ENCODE data around the gene LYPD6B.

LYPD6B gene

DNA sequence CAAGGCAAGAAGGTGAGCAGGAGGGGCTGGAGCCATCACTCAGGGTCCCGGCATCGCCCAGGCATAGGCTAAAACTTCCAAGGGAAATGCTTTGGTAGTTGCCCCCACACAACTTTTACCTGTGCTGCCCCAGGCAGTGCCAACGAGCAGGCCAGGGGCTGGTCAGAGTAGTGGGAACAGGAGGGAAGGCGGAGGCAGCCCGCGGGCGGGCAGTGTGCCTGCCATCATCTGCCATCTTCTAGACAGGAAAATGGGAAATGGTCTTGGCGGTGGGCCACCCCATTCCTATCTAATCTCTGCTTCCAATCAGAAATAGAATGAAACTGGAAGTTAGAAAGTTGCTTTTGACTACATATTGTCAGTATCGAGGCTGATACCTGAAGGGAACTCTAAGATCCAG lies 26.0 kb upstream of the LYPD6B start:
- DNase-seq (ENCODE audit: low read depth, low spot score) = no peak

DNA sequence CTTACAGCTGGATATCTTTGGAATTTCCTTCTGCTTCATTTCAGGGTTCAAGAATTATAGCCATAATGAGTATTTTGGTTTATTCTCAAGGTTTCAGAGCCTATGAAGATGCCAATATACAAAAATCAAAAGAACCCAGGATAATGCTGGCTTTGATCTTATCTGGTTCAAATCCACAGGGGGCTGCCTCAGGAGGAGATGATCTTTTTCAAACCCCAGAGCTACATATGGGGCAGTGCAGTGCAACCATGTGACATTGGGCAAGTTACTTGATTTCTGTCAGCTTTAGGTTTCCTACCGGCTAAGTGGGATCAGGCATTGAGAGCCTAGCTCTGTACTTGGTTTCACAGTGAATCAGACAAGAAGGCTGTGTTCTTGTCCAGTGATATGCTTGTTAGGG lies 23.0 kb upstream of the LYPD6B start:
- no peak for DNase-seq (ENCODE audit: low read depth, low spot score)

DNA sequence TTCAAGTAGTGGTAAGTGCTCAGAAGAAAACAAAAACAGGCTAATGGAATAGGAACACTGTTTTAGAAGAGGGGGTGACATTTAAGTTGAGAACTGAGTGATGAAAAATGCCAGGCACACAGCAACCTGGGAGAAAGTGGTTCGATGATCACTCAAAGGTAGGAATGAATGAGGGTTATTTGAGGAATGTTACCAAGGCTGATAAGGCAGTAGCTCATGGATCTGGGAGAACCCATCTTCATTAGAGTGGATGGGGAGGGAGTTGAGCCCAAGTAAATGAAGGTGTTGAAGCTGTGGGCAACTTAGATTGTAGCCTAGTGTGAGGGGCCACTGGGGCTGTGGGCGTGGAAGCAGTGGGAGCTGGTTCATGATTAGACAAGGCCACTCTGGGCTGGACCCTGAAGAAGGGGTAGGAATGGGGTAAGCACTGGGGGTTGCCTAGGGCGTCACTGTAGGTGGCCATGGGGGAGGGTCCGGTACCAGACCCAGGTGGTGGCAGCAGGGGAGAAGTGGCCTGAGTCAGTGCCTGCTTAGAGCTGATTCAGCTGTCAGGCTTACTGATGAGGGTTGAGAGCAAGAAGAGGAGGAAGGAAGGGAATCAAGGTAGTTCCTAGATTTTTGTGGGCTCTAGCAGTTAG lies 22.5 kb upstream of the LYPD6B start:
- DNase-seq (ENCODE audit: low read depth, low spot score) = no peak

DNA sequence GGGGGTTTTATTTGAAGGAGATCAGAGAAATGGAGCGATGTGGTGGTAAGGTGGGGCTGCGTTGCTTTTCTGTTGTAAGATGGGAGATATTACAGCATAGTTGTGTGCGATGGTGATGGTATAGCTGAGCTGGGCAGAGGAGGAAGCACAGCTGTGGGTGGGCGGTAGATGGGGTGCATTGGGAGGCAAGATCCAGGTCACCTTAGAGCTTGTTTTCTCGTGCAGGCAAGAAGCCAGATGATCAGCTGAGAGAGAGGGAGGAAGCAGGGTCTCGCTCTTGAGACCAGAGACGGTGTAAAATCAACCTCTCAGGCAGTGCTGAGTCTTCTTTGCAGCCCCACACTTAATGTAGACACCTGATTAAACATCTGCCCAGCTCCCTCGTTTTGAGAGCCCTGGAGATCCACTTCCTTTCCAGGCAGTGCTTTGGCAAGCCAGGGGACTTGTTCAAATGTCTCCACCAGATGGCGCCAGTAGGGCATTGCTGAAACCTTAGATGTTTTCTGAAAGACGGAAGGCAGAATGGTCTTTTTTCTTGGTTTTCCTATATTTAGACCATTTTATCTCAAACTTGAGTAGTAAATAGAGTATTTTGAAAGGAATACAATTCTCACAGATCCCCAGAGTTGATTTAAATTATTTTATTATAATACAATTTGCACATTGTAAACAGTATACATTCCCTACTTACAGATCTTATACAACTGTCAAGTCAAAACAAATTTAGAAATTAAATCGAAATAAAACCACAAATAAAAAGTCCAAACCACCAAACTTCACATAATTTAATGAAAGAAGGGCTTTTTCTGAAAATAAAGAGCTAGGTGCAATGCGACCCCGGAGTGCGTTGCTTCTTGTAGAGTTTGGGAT lies 21.1 kb upstream of the LYPD6B start:
- peak; percentile 56 for DNase-seq (ENCODE audit: low read depth, low spot score)

DNA sequence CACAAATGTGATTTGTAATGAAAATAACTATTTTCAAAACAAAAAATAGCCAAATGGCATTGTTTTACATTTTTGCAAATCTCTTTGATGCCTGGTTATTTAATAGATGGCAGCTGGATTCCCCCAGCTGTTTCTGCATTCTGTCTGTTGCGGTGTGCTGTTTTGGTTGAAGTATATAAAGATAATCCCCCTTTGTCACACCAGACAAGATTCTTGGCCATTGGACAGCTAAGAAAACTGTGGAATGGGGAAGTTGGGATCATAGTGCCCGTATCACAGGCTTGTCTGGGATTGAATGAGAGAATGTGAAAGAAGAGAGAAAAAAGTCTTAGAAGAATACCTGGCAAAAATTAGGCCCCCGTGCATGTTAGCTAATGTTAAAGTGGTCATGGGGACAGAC lies 19.5 kb upstream of the LYPD6B start:
- no peak for DNase-seq (ENCODE audit: low read depth, low spot score)

DNA sequence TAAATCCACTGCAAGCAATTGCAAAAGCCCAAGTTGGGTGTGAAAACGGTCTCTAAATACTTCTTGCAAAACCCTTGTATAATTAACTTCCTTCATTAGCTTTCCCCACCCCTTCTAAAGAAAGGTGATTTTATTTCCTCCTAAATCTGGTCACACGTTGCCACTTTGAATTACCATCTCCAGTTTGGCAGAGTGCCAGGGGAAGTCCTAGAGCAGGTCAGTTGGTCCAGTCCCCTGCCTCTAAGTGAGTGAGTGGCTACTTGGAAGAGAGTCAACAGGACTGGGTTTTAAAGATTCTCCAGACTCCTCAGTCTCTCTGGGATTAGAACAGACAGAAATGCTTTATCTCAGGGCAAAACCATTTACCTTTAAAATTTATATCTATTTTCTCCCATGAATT lies 18.7 kb upstream of the LYPD6B start:
- DNase-seq (ENCODE audit: low read depth, low spot score) = no peak

DNA sequence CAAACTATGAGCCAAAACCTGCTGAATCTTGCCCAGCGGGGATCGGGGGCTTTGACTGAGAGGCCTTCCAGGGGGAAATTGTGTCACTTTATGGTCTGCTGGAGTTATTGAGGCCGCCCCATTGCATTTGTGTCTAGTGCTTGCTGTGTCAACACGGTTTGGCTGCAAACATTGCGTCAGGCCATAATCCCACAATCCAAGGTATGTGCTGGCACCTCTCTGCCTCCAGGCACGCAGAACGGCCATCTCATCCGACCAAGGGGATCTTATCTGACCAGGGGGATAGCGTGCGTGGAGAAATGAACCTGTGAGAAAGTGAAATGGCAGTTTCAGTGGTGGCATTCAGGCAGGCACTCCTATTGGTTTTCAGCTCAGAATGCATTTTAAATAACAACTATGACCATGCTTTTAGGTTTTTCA lies 18.1 kb upstream of the LYPD6B start:
- DNase-seq (ENCODE audit: low read depth, low spot score) = no peak

DNA sequence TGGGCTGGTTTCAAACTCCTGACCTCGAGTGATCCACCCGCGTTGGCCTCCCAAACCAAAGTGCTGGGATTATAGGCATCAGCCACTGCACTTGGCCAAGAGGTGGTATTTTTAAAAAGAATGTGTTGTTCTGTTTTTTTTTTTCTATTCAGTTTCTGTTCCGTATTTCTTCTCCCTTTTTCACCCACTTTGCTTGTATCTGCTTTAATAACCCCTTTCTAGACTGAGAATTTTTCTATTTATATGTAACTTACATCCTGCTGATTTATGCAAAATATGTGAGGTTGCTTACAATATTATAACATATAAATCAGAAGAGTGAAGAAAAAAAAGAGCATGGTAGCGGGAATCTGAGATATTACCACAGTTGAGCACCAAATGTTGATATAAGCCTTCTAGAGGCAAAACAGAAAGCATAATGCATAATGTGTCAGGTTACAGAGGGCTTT lies 17.2 kb upstream of the LYPD6B start:
- no peak for DNase-seq (ENCODE audit: low read depth, low spot score)

DNA sequence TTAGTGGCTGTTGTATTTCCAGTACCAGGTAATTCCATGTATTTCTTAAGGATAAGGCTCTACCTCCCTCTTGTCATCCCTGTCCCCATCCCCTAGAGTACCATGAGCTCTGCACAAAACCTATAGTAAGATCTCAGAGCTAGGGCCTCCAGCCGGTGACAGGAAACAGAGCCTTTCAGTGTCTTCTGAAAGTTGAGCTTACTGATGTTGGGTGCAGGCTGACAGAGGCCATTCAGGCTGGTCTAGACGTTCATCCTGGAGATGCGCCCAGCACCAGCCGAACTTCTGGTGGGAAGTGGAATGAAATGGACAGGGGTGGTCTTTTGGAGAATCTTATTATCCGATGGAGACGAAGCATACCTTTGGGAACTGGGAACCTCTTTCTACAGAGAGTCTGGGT lies 16.7 kb upstream of the LYPD6B start:
- no peak for DNase-seq (ENCODE audit: low read depth, low spot score)

DNA sequence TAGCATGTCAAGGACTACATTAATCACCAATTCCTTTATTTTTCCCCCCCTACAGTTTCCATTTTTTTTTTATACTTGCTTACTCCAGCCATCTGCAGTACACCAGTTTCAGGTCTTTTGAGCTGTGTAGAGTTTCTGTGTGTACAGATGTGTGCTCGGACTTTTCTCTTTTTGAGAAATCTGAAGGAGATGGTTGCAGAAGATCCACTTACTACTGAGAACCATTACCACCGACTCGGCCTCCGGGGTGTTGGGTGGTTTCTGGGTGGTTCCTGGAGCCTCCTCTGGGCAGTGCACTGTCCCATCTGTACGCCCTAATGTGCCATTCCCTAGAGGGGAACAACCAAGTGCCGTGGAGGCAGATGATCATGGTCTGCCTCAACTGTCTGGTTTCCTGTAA lies 15.4 kb upstream of the LYPD6B start:
- no peak for DNase-seq (ENCODE audit: low read depth, low spot score)

DNA sequence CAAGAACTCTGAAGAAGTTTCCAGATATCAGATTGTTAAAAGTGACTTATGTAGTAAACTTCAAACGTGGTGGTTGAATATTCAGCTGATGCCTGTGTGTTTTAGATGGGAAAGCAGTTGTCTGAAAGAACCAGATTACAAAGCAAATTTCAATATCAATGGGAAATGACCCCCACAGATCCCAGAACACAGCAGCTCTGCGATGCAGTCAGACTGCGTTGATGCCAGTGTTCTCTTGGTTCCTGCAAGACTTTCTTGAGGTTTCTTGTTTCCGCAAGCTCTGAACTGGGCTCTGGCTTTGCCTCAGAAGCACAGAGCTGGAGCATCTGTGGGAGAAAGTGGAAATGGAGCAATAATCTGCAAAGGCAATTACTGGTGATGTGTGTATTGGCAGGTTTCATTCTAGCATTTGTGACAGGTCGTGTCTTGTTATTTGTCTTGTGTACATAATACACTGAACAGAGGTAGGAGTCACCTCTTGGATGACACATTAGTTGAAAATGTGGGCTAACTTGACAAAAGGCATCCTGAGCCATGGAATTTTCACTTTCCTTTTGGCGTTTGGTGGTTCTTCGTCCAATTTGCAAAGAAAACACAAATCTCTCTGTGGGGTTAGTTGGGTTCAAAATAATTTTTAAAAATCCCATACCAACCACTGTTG lies 10.8 kb upstream of the LYPD6B start:
- DNase-seq (ENCODE audit: low read depth, low spot score) = no peak

DNA sequence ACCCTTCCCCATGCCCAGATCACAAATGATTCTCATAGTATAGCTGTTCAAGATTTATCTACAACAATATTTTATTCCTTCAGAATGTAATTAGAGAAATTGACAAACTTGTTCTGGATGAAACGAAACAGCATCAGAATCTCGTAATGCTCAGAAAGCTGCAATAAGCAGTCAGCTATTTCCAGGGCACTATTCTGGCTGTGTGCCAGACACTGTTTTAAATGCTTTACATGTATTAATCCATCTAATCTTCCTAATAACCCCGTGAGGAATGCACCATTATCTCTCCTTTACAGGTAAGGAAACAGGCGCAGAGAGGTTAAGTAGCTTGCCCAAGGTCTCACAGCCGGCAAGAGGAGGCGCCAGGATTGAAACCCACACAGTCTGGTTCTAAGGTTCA lies 10.1 kb upstream of the LYPD6B start:
- no peak for DNase-seq (ENCODE audit: low read depth, low spot score)

DNA sequence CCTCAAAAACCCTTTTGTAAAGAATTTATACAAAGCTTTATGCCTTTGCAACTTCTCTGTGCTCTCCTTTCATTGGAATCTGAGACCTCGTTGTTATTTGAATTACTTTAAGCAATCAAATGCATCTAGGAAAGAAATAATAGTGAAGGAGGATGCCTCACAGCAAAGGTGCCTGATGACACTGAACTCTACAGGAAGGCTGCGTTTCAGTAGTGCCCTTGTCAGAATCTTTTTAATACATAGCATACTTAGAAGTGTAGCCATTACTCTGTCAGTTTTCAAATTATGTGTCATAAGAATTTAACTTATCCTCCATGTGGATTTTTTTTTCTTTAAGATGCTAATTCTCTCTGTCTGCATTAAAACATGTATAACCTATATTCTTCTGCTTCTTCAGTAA lies 9.6 kb upstream of the LYPD6B start:
- DNase-seq (ENCODE audit: low read depth, low spot score) = no peak

DNA sequence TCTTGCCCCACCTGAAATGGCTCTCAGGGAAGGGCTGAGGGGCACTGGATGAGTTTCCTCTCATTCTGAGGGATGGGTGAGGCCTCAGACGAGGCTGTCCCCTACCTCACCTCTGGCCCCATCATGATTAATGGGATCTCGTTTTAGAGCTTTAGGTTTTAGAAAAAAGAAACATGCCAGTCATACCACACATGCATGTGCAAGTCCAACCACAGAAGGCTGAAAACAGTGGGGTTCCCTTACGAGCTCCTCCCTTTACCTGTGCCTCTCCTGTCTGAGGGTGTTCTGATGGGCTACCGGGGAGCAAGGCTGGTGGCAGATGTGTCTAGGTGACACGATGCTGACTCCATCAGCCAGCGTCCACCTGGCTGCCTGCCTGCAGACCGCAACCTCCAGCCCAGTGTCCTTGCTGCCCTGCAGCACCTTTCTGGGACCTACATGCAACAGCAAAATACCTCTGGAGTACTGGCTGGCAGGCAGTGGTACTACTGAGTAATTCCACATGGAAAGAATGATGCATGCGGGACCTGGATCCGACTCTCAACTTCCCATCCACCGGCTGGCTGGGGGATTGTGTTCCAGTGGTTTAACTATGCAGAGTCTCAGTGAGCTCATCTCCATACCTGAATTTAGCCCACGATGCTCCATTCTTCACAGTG lies 9.1 kb upstream of the LYPD6B start:
- no peak for DNase-seq (ENCODE audit: low read depth, low spot score)

DNA sequence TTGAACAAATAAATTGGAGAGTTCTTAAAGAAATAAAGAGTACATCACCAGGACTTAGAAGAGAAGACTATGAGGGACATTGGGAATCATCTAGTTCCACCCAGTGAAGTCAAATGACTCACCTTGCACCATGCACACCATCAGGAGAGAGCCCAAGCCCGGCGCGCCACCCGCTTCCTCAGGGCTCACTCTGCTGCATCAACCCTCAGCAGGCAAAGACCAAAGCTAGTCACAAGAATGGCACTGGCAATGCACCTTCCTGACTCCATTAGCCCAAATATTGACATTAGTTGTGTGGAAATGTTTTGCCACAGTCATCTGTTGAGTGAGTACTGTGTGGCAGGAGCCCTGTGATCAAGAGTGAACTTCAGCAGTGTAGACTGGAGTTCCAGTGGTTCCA lies 7.1 kb upstream of the LYPD6B start:
- DNase-seq (ENCODE audit: low read depth, low spot score) = no peak

DNA sequence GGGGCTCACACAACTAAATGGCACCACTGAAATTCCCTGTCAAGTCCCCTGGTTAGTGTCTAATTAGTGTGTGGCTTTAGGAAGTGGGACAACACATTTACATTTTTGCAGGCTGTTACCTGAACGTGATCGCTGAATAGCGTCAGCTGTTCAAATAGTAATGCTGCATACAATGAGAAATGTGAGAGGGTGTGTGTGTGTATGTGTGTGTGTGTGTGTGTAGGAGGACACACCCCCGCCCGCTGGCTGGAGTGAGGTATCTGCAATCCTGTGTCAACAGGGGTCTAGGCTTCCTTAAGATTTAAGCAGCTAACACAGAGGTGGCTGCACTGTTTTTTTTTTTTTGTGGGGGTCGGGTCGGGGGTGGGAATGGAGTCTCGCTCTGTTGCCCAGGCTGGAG lies 4.8 kb upstream of the LYPD6B start:
- no peak for DNase-seq (ENCODE audit: low read depth, low spot score)

DNA sequence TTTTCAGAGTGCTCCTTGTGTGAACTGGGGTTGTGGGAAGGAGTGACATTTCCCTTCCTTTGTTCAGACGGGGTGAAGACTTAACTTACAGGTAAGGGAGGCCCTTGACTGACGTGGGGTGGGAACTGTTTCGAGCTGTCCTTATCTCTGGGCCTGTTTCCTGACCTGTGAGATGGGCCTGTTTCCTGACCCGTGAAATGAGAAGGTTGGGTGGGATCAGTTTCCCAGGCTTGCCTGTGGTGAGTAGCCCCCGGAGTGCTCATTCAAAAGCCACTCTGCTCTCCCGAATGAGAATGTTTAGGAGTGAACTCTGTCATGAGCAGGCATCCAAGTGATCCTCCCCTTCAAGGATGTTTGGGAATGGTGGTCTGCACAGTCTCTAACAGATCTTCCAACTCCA lies 4.1 kb upstream of the LYPD6B start:
- DNase-seq (ENCODE audit: low read depth, low spot score) = no peak

DNA sequence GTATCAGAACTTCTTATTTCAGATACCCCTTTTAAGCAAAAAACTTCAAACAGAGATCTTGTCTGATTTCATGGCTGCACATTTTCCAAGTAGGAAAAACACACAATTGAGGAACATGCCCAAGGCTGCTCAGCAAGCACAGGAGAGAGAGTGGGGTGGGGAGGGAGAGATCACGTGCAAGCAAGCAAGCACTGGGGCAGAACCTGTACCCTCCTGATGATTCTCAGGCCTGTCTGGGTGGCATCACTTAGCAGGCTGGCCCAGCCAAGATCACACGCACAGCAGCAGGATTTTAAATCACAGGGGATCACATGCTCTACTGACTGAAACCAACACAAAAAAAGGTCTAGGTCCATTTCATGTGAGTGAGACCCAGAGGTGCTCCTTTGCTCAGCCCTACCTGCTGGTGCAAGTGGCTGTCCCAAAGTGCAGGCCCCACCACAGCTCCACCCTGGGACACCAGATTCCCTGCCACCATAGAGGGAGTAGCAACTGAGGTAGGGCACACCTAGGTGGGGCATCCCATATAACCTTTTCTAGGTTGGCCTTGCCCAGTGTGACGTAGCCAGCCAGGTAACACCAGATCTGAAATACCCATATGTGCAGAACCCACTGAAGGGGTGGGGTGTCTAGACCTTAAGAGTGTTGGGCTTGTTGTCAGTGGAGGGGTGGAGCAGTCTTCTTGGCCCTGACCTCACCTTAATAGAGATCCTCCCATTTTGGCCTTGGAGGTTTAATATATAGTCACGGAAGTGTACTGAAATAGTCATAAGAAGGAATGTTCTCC lies 1.8 kb upstream of the LYPD6B start:
- no peak for DNase-seq (ENCODE audit: low read depth, low spot score)

DNA sequence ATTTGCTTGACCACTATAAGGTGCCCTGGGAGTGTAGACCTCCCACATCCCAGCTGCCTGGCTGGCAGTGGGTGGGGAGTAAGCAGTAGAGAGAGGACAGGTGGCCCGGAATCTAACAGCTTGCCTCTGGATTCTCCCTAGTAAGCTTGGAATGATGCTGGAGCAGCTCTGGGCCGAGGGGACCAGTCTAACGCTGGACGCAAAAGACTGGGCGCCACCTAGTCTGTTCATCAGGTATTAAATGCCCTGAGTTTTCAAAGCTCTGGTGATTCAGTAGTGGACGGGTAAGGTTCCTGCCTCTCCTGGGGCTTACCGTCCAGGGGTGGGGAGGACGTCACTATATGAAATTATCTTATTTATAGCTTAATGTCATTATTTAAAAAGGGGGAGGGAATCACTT lies 648 bp upstream of the LYPD6B start:
- no peak for DNase-seq (ENCODE audit: low read depth, low spot score)

DNA sequence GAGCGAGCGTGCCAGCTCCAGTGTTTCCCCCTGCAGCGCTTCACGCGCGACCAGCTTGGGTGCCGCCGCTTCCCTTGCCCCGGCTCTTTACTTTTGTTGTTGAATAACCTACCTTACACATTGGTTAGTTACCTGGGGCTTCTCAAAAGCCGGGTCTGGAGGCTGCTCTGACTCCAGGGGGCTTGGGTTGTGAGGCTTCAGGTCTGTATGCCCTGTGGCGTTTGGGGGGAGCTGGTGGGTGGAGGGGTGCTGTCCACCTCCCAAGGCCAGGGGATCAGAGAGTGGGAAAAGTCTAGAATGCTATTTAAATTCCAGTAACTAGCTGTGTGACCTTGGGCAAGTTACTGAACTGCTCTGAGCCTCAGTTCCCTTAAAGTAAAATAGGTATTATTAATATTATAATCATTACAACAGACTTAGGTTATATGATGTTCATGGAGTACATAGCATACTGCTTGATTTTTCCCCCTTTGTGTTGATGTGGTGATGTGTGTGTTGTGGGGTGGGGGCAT lies 770 bp downstream of the LYPD6B start:
- no peak for DNase-seq (ENCODE audit: low read depth, low spot score)

DNA sequence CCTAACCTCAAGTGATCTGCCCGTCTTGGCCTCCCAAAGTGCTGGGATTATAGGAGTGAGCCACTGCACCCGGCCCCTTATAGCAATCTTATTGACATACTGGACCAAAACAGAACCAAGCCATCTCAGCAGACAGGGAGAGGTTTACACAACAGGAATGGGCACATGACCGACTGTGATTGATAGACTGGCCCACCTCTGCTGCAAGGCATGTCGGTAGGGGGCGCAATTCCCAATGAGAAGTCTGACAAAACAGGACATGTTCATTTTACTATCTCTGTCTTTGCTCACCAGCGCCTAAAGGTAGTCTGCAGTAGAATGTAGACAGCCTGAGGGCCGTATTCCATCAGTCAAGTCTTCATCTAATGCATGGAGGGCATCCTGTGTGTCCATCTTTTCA lies 2.0 kb downstream of the LYPD6B start:
- no peak for DNase-seq (ENCODE audit: low read depth, low spot score)
